GM23338 (cell line): ENCODE data around the gene MIEN1. TPM values are rescaled to one million over a fixed set of nuclear protein-coding genes. Genes with fewer than 3 reads are reported as not detected.
A peak's percentile ranks its signal among the peaks of the same experiment; 100 is the strongest.

Experiments used
- ATAC-seq: fragments of 200-7000 bp; cut with Tn5 transposase; 3 replicates; pipeline ENCODE4 v1.9.1; 2020
- DNase-seq: peaks from one replicate; pipeline ENCODE4 v3.0.0-alpha.2; 2015; ENCODE audit warnings: low spot score
- H2AFZ ChIP-seq: fragments of 200-600 bp; sonication (generic); 2 replicates; pipeline ENCODE4 v1.8.0; 2016; ENCODE audit warnings: antibody characterized with exemption, mild to moderate bottlenecking, moderate library complexity
- H3F3A ChIP-seq: fragments of 200-600 bp; sonication (generic); replicated peaks from 2 replicates; pipeline ENCODE4 v1.8.0; 2017; ENCODE audit warnings: antibody characterized with exemption, mixed run types, low read depth
- H3K27ac ChIP-seq: fragments of 200-600 bp; sonication (generic); 2 replicates; pipeline ENCODE4 v1.6.1; 2016; ENCODE audit warnings: low read depth
- H3K27me3 ChIP-seq: fragments of 200-600 bp; sonication (generic); 2 replicates; pipeline ENCODE4 v1.8.0; 2016; ENCODE audit warnings: mild to moderate bottlenecking, mixed run types, moderate library complexity; ENCODE audit not compliant: insufficient read depth
- H3K36me3 ChIP-seq: fragments of 200-600 bp; sonication (generic); 2 replicates; pipeline ENCODE4 v1.8.0; 2016; ENCODE audit warnings: mild to moderate bottlenecking; ENCODE audit not compliant: insufficient read depth
- H3K4me1 ChIP-seq: fragments of 200-600 bp; sonication (generic); 2 replicates; pipeline ENCODE4 v1.8.0; 2016; ENCODE audit warnings: mild to moderate bottlenecking, moderate library complexity; ENCODE audit not compliant: insufficient read depth
- H3K4me2 ChIP-seq: fragments of 200-600 bp; sonication (generic); 2 replicates; pipeline ENCODE4 v1.7.1; 2017; ENCODE audit warnings: mixed run types
- H3K4me3 ChIP-seq: fragments of 200-600 bp; sonication (generic); 2 replicates; pipeline ENCODE4 v1.6.1; 2016; ENCODE audit warnings: mixed run types
- H3K79me2 ChIP-seq: fragments of 200-600 bp; sonication (generic); replicated peaks from 2 replicates; pipeline ENCODE4 v1.8.0; 2017; ENCODE audit warnings: mild to moderate bottlenecking; ENCODE audit not compliant: insufficient read depth
- H3K9me2 ChIP-seq: fragments of 200-600 bp; sonication (generic); 2 replicates; pipeline ENCODE4 v1.8.0; 2017; ENCODE audit not compliant: insufficient read depth
- H4K20me1 ChIP-seq: fragments of 200-600 bp; sonication (generic); replicated peaks from 2 replicates; pipeline ENCODE4 v1.8.0; 2017; ENCODE audit warnings: mild to moderate bottlenecking; ENCODE audit not compliant: insufficient read depth
- H3K27ac Mint-ChIP-seq: 2 replicates; pipeline ENCODE4 v1.8.0; 2020; ENCODE audit warnings: inconsistent platforms, mild to moderate bottlenecking, moderate library complexity, mixed read lengths
- H3K27me3 Mint-ChIP-seq: 3 replicates; pipeline ENCODE4 v1.8.0; 2022; ENCODE audit warnings: low read depth, mild to moderate bottlenecking, moderate library complexity, mixed read lengths, inconsistent platforms; ENCODE audit not compliant: insufficient read depth, poor library complexity
- H3K36me3 Mint-ChIP-seq: 3 replicates; pipeline ENCODE4 v1.8.0; 2021; ENCODE audit warnings: low read depth, mild to moderate bottlenecking, inconsistent platforms, moderate library complexity, mixed read lengths
- H3K4me1 Mint-ChIP-seq: 3 replicates; pipeline ENCODE4 v1.8.0; 2020; ENCODE audit warnings: mild to moderate bottlenecking, inconsistent platforms, mixed read lengths
- H3K4me3 Mint-ChIP-seq: 3 replicates; pipeline ENCODE4 v1.8.0; 2021; ENCODE audit warnings: moderate library complexity, mild to moderate bottlenecking, inconsistent platforms, mixed read lengths
- H3K9me3 Mint-ChIP-seq: 3 replicates; pipeline ENCODE4 v1.8.0; 2020; ENCODE audit warnings: moderate library complexity, mild to moderate bottlenecking, inconsistent platforms, mixed read lengths
- CREB1 ChIP-seq: fragments of 250-450 bp; sonication (Bioruptor Pico); IDR thresholded peaks from 2 replicates; pipeline ENCODE4 v1.5.0; 2020; ENCODE audit warnings: low read depth, mild to moderate bottlenecking, moderate library complexity
- EZH2 ChIP-seq: fragments of 200-600 bp; sonication (generic); IDR thresholded peaks from one replicate; pipeline ENCODE4 v1.8.0; 2017; ENCODE audit warnings: antibody characterized with exemption, mild to moderate bottlenecking, low read depth; ENCODE audit not compliant: unreplicated experiment
- EZH2phosphoT487 ChIP-seq: fragments of 200-600 bp; sonication (generic); IDR thresholded peaks from one replicate; pipeline ENCODE4 v1.8.1; 2018; ENCODE audit warnings: antibody characterized with exemption; ENCODE audit not compliant: unreplicated experiment
- JUNB ChIP-seq: IDR thresholded peaks from one replicate; pipeline ENCODE4 v1.6.1; 2016; ENCODE audit warnings: antibody characterized with exemption; ENCODE audit not compliant: unreplicated experiment
- NANOG ChIP-seq: IDR thresholded peaks from 2 replicates; pipeline ENCODE4 v1.6.1; 2016; ENCODE audit warnings: antibody characterized with exemption, borderline replicate concordance
- POLR2AphosphoS5 ChIP-seq: IDR thresholded peaks from 2 replicates; pipeline ENCODE4 v1.6.1; 2016; ENCODE audit warnings: antibody characterized with exemption, low read depth
- STAT1 ChIP-seq: IDR thresholded peaks from one replicate; pipeline ENCODE4 v1.6.1; 2016; ENCODE audit warnings: antibody characterized with exemption; ENCODE audit not compliant: unreplicated experiment
- ZNF114 ChIP-seq: fragments of 250-450 bp; sonication (Bioruptor Pico); IDR thresholded peaks from 2 replicates; pipeline ENCODE4 v1.5.0; 2020; ENCODE audit warnings: mild to moderate bottlenecking, moderate library complexity
- ZNF331 ChIP-seq: fragments of 250-450 bp; sonication (Bioruptor Pico); IDR thresholded peaks from 2 replicates; pipeline ENCODE4 v1.5.0; 2020; ENCODE audit warnings: low read depth, mild to moderate bottlenecking, moderate library complexity
- polyA plus RNA-seq: library from polyadenylated mRNA; unstranded; fragments of >200 nt; fragmentation: Nextera tagmentation; extraction: Ambion mirVana; gene quantifications from 2 replicates; pipeline ENCODE4 v1.2.1, GENCODE V29; 2016
- total RNA-seq: library from RNA; depleted of rRNA; stranded (reverse); fragments of >200 nt; shearing (Covaris generic); gene quantifications from 2 replicates; pipeline ENCODE4 v1.2.3, GENCODE V29; 2014
- TF ChIP-seq, protein P1 (sequence below): IDR thresholded peaks from one replicate; pipeline ENCODE4 v1.6.1; 2018; ENCODE audit warnings: antibody characterized with exemption; ENCODE audit not compliant: unreplicated experiment
- TF ChIP-seq, protein P2 (sequence below): IDR thresholded peaks from 2 replicates; pipeline ENCODE4 v1.6.1; 2016; ENCODE audit warnings: antibody characterized with exemption
- TF ChIP-seq, protein P3 (sequence below): fragments of 250-450 bp; sonication (Bioruptor Pico); IDR thresholded peaks from 2 replicates; pipeline ENCODE4 v1.5.0; 2020; ENCODE audit warnings: mild to moderate bottlenecking, moderate library complexity
- TF ChIP-seq, protein P4 (sequence below), 2 experiments: fragments of 200-600 bp in 1 of 2; sonication (generic) in 1 of 2; conservative IDR thresholded peaks; 2 replicates each; pipeline versions ENCODE4 v1.5.1 to v1.6.1; 2016 to 2017; ENCODE audit warnings: antibody characterized with exemption in 2 of 2, low read depth in 2 of 2, mild to moderate bottlenecking in 2 of 2, moderate library complexity in 1 of 2

Gene MIEN1
- total and polyA plus RNA-seq, 2 experiments from 2014 or later, result 37.1 to 91.8 TPM

DNA sequence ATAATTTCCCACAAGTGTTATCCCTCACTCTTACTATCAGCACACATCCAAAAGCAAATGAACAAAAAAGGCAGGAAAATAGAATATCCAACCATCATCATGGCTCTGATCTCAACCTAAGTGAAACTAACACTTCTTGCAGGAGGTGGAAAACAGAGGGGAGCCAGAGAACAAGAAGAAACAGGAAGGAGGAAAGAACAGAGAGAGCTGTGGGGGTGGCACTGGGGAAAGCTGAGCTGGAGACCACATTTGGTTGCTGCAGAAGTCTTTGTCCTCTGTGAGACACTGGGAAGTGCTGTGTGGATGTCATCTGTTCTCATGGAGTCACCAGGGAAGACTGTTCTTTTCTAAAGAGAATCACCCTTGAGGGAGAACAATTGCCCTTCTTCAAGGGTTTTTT is 42.1 kb upstream of the MIEN1 start:
- TF ChIP-seq, protein P1, sequence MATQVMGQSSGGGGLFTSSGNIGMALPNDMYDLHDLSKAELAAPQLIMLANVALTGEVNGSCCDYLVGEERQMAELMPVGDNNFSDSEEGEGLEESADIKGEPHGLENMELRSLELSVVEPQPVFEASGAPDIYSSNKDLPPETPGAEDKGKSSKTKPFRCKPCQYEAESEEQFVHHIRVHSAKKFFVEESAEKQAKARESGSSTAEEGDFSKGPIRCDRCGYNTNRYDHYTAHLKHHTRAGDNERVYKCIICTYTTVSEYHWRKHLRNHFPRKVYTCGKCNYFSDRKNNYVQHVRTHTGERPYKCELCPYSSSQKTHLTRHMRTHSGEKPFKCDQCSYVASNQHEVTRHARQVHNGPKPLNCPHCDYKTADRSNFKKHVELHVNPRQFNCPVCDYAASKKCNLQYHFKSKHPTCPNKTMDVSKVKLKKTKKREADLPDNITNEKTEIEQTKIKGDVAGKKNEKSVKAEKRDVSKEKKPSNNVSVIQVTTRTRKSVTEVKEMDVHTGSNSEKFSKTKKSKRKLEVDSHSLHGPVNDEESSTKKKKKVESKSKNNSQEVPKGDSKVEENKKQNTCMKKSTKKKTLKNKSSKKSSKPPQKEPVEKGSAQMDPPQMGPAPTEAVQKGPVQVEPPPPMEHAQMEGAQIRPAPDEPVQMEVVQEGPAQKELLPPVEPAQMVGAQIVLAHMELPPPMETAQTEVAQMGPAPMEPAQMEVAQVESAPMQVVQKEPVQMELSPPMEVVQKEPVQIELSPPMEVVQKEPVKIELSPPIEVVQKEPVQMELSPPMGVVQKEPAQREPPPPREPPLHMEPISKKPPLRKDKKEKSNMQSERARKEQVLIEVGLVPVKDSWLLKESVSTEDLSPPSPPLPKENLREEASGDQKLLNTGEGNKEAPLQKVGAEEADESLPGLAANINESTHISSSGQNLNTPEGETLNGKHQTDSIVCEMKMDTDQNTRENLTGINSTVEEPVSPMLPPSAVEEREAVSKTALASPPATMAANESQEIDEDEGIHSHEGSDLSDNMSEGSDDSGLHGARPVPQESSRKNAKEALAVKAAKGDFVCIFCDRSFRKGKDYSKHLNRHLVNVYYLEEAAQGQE, result no peak
- TF ChIP-seq EZH2phosphoT487, result no peak
- no peak for TF ChIP-seq ZNF114 (CRISPR knock-in tag)
- no peak for TF ChIP-seq STAT1
- TF ChIP-seq, protein P2, sequence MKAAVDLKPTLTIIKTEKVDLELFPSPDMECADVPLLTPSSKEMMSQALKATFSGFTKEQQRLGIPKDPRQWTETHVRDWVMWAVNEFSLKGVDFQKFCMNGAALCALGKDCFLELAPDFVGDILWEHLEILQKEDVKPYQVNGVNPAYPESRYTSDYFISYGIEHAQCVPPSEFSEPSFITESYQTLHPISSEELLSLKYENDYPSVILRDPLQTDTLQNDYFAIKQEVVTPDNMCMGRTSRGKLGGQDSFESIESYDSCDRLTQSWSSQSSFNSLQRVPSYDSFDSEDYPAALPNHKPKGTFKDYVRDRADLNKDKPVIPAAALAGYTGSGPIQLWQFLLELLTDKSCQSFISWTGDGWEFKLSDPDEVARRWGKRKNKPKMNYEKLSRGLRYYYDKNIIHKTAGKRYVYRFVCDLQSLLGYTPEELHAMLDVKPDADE, result no peak
- TF ChIP-seq NANOG, result no peak
- TF ChIP-seq ZNF331, result no peak
- TF ChIP-seq POLR2AphosphoS5, result no peak
- TF ChIP-seq EZH2, result no peak
- TF ChIP-seq, protein P3, sequence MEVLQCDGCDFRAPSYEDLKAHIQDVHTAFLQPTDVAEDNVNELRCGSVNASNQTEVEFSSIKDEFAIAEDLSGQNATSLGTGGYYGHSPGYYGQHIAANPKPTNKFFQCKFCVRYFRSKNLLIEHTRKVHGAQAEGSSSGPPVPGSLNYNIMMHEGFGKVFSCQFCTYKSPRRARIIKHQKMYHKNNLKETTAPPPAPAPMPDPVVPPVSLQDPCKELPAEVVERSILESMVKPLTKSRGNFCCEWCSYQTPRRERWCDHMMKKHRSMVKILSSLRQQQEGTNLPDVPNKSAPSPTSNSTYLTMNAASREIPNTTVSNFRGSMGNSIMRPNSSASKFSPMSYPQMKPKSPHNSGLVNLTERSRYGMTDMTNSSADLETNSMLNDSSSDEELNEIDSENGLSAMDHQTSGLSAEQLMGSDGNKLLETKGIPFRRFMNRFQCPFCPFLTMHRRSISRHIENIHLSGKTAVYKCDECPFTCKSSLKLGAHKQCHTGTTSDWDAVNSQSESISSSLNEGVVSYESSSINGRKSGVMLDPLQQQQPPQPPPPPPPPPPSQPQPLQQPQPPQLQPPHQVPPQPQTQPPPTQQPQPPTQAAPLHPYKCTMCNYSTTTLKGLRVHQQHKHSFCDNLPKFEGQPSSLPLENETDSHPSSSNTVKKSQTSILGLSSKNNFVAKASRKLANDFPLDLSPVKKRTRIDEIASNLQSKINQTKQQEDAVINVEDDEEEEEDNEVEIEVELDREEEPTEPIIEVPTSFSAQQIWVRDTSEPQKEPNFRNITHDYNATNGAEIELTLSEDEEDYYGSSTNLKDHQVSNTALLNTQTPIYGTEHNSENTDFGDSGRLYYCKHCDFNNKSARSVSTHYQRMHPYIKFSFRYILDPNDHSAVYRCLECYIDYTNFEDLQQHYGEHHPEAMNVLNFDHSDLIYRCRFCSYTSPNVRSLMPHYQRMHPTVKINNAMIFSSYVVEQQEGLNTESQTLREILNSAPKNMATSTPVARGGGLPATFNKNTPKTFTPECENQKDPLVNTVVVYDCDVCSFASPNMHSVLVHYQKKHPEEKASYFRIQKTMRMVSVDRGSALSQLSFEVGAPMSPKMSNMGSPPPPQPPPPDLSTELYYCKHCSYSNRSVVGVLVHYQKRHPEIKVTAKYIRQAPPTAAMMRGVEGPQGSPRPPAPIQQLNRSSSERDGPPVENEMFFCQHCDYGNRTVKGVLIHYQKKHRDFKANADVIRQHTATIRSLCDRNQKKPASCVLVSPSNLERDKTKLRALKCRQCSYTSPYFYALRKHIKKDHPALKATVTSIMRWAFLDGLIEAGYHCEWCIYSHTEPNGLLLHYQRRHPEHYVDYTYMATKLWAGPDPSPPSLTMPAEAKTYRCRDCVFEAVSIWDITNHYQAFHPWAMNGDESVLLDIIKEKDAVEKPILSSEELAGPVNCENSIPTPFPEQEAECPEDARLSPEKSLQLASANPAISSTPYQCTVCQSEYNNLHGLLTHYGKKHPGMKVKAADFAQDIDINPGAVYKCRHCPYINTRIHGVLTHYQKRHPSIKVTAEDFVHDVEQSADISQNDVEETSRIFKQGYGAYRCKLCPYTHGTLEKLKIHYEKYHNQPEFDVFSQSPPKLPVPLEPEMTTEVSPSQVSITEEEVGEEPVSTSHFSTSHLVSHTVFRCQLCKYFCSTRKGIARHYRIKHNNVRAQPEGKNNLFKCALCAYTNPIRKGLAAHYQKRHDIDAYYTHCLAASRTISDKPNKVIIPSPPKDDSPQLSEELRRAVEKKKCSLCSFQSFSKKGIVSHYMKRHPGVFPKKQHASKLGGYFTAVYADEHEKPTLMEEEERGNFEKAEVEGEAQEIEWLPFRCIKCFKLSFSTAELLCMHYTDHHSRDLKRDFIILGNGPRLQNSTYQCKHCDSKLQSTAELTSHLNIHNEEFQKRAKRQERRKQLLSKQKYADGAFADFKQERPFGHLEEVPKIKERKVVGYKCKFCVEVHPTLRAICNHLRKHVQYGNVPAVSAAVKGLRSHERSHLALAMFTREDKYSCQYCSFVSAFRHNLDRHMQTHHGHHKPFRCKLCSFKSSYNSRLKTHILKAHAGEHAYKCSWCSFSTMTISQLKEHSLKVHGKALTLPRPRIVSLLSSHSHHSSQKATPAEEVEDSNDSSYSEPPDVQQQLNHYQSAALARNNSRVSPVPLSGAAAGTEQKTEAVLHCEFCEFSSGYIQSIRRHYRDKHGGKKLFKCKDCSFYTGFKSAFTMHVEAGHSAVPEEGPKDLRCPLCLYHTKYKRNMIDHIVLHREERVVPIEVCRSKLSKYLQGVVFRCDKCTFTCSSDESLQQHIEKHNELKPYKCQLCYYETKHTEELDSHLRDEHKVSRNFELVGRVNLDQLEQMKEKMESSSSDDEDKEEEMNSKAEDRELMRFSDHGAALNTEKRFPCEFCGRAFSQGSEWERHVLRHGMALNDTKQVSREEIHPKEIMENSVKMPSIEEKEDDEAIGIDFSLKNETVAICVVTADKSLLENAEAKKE, result no peak
- TF ChIP-seq JUNB, result no peak
- TF ChIP-seq, protein P4, sequence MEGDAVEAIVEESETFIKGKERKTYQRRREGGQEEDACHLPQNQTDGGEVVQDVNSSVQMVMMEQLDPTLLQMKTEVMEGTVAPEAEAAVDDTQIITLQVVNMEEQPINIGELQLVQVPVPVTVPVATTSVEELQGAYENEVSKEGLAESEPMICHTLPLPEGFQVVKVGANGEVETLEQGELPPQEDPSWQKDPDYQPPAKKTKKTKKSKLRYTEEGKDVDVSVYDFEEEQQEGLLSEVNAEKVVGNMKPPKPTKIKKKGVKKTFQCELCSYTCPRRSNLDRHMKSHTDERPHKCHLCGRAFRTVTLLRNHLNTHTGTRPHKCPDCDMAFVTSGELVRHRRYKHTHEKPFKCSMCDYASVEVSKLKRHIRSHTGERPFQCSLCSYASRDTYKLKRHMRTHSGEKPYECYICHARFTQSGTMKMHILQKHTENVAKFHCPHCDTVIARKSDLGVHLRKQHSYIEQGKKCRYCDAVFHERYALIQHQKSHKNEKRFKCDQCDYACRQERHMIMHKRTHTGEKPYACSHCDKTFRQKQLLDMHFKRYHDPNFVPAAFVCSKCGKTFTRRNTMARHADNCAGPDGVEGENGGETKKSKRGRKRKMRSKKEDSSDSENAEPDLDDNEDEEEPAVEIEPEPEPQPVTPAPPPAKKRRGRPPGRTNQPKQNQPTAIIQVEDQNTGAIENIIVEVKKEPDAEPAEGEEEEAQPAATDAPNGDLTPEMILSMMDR (conservative IDR thresholded peaks at IDR 0.05; ENCODE audit: low read depth in 2 of 2), result no peak
- TF ChIP-seq CREB1 (CRISPR knock-in tag), result no peak
- Mint-ChIP-seq H3K4me3 (no peak overlapping the region), H3K27me3 (peaks cover 8% of the 10 kb centered on the region)

More for the DNA sequence above, 42.1 kb upstream of the MIEN1 start:
- Mint-ChIP-seq H3K9me3 (no peaks in the 10 kb centered on the region), H3K36me3 (no peaks in the 10 kb centered on the region), H3K27ac (no peak overlapping the region), H3K4me1 (peaks cover 8% of the 10 kb centered on the region)
- Histone ChIP-seq H3F3A (no peaks in the 10 kb centered on the region), H3K4me2 (no peak overlapping the region), H2AFZ (peak overlapping the region; percentile 72), H3K9me2 (no peaks in the 10 kb centered on the region), H3K27me3 (no peaks in the 10 kb centered on the region), H3K36me3 (no peaks in the 10 kb centered on the region), H3K4me3 (no peak overlapping the region), H3K27ac (no peak overlapping the region), H4K20me1 (no peaks in the 10 kb centered on the region), H3K79me2 (no peaks in the 10 kb centered on the region), H3K4me1 (no peaks in the 10 kb centered on the region)
- ATAC-seq (no peak; the same call in 2 of the 3 replicates), DNase-seq (no peak)
